HG02870 (cell line): ENCODE results near the gene VAX1.
"Not testable (repeated sequence)": the region's sequence is repeated elsewhere in the genome, so short reads cannot be mapped to it uniquely, and the experiment has no call there.

Experiments used
- ATAC-seq: cut with Tn5 transposase; IDR thresholded peaks from one replicate; pipeline ENCODE4 v1.9.1; 2021; ENCODE audit warnings: mild to moderate bottlenecking, moderate library complexity; ENCODE audit not compliant: unreplicated experiment

Gene VAX1

DNA sequence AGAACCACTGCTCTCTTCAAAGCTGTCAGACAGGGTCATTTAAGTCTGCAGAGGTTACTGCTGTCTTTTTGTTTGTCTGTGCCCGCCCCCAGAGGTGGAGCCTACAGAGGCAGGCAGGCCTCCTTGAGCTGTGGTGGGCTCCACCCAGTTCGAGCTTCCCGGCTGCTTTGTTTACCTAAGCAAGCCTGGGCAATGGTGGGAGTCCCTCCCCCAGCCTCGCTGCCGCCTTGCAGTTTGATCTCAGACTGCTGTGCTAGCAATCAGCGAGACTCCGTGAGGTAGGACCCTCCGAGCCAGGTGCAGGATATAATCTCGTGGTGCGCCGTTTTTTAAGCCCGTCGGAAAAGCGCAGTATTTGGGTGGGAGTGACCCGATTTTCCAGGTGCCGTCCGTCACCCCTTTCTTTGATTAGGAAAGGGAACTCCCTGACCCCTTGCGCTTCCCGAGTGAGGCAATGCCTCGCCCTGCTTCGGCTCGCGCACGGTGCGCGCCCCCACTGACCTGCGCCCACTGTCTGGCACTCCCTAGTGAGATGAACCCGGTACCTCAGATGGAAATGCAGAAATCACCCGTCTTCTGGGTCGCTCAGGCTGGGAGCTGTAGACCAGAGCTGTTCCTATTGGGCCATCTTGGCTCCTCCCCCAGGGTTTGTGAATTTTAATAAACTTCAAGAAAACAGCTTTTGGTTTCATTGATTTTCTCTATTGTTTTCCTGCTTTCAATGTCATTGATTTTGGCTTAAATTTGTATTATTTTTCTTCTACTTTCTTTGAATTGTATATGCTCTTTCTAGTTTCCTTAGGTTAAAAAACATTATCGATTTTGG, 53.4 kb downstream of the VAX1 start:
- ATAC-seq = not testable (repeated sequence)
